Activated T-cell treated with anti-CD3 and anti-CD28 coated beads, Interleukin-2, amount 50 U/mL, for 48 hours (primary cell): Measurements from ENCODE around the gene TSEN2.
"Not testable (repeated sequence)": the region's sequence is repeated elsewhere in the genome, so short reads cannot be mapped to it uniquely, and the experiment has no call there.

Experiments
- DNase-seq, 2 experiments: peaks; one replicate each; pipeline ENCODE4 v3.0.0-alpha.2; 2020

Gene TSEN2

DNA sequence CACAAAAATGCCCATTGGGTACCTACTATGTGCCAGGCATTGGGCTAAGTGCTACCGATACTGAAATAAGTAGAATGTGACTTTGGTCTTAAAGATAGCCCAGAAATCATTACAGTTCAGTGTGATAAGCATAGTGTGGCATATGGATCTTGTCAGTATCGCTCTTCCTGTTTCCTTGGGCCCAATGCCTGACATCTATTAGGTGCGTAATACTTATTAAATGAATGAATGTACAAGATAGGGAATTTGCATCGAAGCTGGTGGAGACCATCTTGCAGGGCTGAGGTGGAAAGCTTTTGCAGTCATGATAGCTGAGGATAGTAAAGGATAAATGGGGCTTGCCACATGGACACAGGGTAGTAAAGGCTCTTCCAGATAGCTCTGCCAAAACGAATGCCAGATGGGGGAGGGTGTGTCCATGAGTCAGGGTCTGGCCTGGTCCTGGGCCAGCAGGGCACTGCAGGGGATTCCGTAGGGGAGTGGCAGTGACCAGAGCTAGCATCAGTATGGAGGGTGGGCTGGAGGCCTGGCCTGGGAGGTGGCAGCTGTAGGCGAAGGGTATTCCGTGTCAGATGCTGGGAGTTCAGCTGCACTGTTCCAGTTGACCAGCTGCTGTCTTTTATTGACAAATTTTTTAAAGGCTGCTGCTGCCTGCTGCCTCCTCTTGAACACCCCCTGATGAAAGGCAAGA is 23.5 kb downstream of the TSEN2 start:
- no peak for DNase-seq

DNA sequence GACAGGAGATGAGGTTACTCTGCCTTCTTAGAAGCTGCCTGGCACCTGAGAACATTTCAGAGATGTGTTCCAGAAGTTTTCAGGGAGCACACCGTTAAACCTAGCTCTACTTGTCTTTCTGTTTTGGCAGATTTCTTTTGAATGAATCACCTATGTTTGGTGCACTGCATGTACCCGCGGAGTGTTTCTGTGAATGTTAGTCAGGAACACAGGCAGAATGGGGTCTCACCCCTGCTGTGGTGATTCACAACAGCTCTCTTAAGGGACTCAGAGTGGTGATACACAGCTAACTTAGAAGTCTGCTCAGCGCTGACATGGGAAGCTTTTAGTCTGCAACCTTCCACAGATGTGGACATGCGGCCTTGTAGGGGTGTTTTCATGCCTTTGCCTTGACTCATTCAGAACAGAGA is 24.0 kb downstream of the TSEN2 start:
- DNase-seq = no peak

DNA sequence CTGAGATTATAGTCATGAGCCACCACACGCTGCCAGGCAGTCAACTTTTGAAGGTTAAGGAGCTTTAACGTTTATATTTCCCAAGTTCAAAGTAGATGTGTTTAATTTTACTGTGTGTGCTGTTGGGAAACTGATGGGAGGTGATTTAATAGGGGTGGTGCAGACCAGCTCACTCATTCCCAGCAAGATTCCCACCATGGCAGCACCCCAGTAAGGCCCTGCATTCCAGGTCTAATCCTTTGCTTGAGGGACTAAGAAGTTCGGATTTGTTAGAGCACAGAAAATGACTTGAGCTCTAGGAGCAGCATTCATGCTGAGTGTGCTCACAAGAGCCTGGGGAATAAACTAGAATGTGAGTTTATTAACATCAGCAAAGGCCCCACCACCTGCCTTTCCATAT is 25.2 kb downstream of the TSEN2 start:
- DNase-seq = no peak

DNA sequence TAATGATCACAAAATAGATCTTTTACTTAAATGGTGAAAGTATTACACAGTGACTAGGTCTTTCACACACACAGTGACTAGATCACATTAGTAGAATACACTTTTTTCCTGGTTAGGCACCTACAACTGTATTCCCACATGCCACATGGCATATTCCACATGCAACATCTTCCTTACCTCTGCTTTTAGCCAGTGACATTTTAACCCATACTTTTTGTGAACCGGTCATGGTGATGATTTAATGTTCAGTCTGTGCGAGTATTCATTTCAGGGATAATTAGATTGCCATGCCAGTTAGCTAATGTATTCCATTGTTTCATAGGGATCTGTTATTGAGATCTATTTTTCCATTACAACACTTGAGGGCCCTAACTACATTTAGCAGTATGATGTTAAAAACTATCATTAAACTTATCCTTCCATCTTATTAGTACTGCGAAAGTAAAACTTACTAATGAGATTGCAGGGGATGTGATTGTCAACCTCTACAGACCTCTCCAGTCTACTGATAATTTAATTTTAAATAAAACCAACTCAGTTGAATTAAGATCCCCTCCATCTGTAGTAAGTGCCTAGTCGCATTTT is 28.3 kb downstream of the TSEN2 start:
- DNase-seq = no peak

DNA sequence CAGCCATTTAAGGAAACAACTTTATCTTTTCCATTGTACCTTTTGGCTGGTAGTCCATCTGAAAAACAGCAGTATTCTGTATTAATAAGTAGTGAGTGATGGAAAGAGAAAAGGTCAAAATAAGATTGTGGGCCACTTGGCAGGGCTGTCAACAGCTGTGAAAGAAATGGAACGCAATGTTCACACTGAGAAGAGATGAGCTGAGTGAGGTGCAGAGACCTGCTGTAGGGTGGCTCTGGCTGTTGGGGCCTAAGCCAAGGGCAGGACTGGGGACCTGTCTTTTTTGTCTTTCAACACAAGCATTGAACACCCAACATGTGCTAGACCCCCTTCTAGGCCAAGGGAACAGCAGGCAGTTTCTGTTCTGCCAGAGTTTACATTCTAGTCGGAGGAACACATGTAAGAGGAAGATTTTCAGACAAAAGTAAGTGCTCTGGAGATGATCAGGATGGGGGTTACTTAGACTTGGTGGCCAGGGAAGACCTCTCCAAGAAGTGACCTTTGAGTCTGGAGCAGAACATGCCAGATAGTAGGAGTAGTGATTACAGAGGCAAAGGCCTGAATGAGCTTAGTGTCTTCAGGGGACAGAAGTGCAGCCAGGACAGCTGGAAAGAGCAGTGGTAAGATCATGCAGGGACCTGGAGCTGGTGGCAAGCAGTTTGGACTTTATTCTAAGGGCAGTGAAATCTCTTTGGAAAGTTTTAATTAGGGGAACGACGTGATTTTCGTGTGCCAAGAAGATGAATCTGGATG is 29.6 kb downstream of the TSEN2 start:
- no peak for DNase-seq

DNA sequence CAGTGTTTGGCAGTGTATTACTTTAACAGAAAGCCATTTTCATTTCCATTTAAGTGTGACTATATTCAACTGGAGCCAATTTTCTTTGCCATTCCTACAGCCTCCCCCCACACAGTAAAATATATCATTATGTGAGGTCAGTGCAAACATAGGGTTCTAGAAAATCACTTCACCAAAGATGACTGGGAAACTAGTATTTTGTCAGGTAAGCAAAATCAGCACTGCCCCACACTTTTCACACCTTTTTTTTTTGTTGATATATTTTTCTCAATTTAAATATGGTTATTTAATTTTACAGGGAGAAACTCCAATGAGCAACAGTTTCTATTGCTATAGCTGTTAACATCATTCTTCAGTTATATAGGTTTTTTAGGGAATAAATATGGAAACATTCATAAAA is 31.4 kb downstream of the TSEN2 start:
- DNase-seq = no peak

DNA sequence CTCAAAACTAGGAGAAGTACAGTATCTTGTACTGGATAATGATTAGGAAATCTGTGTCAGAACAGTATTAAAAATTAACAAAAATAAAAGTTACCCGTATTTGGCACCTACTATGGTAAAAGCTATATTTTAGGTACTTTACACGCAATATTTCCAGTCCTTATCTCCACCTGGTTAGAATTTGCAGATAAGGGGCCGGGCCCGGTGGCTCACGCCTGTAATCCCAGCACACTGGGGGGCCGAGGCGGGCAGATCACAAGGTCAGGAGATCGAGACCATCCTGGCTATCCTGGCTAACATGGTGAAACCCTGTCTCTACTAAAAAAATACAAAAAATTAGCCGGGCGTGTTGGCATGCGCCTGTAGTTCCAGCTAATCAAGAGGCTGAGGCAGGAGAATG is 32.6 kb downstream of the TSEN2 start:
- no peak for DNase-seq

DNA sequence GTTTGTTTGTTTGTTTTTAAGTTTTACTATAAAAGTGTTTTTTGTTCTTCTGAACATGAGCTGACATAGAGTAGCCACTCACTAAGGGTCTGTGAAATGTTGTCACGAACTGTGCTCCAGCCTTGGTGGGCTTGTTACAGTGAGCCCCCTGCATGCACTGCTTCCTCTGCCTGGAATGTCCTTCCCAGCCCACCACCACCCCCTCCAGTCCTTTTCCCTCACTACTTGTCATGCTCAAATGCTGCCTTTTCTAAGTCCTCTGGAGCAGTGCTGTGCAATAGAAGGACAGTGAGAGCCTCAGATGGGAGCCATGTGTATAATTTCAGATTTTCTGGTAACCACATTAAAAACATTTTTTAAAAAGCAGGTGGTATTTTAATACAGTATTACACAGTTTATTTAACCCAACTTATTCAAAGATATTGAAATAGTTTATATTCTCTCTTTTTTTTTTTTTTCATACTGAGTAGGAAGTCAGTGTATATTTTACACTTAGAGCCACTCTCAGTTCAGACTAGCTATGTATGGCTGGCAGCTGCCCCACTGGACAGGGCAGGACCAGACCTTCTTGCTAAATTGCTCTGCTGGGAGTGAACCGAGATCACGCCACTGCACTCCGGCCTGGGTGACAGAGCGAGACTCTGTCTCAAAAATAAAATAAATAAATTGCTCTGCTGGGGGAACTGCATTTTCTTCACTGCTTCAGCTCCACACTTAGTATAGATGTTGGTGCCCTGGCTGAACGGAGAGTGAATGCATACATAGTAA is 34.2 kb downstream of the TSEN2 start:
- no peak for DNase-seq

DNA sequence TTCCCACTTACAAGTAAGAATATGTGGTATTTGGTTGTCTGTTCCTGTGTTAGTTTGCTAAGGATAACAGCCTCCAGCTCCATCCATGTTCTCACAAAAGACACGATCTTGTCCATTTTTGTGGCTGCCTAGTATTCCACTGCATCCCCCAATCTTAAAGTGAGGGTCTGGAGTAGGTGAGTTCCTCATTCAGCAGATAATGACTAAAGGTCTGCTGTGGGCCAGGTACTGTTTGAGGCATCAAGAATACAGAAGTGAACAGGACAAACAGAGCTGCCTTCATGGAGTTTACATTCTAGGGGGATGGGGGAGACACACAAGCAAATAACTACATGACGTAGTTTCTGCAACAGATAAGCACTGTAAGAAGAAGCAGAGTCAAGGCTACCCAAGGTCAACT is 36.7 kb downstream of the TSEN2 start:
- DNase-seq = no peak

DNA sequence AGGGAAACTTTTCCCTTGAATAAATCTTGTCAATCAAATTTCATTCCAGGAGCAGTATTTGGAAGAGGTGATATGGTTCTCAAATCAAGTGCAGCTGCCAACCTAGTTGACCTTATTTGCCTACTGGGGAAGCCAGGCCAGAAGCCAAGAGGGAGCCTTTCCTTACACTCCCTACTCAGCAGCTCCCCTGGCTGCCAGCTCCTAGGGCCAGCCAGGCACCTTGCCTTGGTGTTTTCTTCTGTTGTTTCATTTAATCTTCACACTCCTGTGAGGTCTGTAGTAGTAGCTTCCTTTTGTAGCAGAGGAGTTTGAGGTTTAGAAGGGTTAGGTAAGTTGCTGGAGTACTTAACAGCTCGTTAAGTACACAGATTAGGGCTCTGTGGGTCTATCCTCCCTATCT is 38.4 kb downstream of the TSEN2 start:
- DNase-seq = no peak

DNA sequence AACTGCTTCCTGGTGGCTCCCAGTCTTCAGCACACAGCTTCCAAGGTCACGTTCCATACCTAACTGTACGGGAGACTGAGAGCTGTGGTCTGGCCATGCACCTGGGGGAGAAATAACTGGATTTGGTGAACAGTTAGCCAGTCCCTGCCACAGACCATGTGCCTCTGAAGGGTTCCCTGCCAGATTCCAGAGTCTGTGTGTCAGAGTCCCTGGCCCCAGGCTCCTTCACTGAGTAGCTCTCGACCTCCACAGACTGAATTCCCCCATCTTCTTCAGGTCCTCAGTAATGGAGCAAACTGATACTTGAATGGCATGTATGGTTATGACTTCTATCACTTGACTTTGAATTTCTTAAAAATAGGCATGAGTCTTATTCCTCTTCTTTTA is 43.5 kb downstream of the TSEN2 start:
- DNase-seq = no peak

DNA sequence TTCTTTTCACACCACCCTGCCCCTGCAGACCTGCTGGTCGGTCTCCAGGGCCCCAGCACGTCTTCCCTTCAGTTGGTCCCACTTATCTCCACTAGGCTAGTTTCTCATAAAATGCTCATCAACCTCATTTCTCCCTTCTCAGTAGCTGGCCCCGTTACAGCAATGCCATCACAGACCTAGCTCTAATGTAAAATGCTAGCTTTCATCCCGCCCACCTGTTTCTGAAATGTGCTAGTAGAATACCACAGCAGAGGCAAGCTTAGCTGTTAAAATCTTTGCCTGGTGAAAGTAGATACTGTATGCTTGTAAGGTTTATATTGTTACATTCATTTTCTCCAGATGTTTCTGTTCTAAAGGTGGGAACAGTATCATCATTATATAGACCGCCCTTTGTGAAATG is 47.9 kb downstream of the TSEN2 start:
- DNase-seq = no peak

DNA sequence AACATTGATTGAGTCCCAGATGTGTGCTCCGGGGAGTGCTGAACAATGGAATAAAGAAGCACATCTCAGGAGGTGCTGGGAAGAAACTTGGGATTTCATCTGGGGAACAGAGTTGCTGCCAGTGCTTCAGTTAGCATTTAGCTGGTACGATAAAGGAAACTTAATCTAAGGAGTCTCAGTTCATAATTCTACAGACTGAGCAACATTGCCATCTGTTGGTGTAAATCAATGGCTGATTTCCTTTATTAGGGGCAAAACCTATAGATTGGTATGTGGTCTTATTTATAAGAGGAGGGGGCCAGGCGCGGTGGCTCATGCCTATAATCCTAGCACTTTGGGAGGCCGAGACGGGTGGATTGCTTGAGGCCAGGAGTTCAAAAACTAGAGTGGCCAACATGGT is 52.1 kb downstream of the TSEN2 start:
- no peak for DNase-seq

DNA sequence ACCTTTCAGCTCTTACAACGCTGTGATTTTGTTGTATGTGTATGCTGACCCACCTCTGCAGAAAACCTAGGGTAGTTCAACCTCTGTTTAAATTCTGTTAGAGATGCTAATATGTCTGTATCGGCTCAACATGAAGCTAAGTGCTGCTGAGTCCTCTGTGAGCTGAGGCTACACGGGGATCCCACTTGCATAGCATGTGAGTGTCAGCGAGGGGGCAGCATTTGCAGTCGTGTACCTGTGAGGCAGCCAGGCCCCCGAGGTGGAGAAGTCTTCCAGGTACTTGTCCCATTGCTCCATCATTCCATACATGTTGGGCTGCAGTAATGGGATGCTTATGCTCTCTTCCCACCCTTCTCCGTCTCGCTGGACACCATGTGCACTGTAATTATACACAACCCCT is 57.3 kb downstream of the TSEN2 start:
- no peak for DNase-seq

DNA sequence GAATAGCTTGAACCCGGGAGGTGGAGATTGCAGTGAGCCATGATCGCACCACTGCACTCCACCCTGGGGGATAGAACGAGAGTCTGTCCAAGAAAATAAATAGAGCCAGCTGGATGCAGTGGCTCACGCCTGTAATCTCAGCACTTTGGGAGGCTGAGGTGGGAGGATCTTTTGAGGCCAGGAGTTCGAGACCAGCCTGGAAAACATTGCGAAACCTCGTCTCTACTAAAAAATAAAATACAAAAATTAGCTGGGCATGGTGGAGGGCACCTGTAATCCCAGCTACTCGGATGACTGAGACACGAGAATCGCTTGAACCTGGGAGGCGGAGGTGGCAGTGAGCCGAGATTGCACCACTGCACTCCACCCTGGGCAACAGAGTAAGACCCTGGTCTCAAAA is 59.2 kb downstream of the TSEN2 start:
- DNase-seq = not testable (repeated sequence)

DNA sequence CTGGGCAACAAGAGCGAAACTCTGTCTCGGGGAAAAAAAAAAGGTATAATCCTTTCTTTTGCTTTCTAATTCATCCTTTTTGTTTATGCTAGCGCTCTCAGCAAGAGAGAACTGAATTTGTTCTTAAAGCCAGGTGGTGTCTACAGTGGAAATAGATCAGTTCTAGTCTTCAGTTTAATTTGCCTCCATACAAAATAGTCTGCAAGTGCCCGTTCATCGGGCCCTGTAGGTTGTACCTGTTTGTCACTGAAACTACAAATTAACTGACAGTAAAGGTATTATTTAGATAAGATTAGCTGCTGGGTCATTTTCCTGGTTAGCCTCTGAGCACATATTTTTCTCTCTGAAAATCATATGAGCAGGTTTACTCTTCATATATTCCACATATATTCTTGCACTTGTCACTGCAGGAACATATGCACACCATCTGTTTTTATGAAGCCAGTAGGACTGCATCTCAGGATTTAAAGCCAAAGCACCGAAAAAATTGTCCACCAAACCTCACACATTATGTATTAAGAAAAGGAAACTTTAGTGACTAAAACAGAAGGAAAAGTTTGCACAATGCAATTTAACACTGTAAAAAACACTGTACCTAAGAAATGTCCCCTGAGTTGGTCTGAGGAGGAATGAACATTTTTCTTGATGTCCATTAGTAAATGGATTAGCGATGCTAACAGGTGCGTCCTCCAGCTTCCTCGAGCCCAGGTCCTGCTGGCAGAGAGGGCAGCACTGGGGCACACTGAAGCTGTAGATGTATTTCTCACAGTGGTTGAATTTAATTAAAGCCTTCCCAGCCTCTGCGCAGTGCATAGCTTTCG is 60.6 kb downstream of the TSEN2 start:
- DNase-seq = no peak

DNA sequence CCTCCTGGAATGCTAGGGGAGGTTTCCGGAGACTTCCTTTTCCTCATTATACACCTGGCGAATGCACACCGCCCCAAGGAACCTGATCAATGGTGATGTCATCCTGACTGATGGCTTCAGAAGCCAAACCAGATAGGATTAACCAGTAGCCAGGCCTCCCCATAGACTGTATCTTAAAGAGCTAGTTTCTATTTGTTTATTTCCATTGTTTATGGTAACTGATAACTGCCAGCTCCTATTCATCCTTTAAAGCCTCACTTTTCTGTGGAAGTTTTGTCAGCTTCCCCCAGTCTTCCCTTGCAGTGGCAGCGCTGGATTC is 61.2 kb downstream of the TSEN2 start, which contains the start of gene MKRN2OS:
MKRN2OS (minus strand) TSS at position 27 of the 319 bp plus-strand sequence. CDS start 35 bp downstream, outside the sequence.
- DNase-seq = no peak

DNA sequence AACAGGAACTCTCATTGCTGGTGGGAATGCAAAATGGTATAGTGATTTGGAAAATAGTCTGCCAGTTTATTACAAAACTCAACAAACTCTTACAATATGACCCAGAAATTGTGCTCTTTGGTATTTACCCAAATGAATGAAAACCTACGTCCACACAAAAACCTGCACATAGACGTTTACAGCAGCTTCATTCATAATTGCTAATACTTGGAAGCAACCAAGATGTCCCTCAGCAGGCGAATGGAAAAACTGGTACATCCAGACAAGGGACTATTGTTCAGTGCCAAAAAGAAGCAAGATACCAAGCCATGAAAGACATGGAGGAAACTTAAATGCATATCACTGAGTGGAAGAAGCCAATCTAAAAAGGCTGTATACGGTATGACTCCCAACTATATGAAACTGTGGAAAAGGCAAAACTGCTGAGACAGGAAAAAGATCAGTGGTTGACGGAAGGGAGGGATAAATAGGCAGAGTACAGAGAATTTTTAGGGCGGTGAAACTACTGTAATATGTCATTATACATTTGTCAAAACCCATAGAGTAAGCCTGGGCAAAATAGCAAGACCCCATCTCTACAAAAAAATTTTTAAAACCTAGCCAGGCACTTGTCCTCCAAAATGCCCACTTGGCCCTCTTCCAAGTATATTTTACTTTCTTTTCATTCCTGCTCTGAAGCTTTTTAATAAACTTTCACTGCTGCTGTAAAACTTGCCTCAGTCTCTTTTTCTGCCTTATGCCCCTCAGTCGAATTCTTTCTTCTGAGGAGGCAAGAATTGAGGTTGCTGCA is 65.9 kb downstream of the TSEN2 start:
- no peak for DNase-seq

DNA sequence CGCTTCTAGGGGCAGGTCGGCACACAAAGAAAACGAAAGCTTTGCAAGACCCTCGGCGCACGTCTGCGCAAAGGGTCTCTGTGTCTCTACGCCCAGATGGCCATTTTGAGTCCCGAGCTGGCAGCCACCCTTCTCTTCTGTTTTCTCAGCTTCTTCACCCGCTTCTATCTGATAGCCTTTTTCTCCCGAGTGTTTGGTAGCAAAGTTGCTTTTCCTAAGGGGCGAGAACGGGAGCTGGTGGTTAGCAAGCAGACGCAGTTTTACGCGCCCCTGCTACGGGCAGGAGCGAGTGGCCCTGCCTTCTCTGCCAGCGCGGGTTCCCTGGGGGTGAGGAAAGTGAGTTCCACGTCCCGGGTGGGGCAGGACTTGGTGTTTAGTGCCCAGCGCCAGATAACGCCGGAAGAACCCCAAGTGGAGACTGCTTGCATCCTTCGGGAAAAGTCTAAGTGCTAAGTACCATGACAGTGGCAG is 69.7 kb downstream of the TSEN2 start:
- peak; percentile 46 for DNase-seq

DNA sequence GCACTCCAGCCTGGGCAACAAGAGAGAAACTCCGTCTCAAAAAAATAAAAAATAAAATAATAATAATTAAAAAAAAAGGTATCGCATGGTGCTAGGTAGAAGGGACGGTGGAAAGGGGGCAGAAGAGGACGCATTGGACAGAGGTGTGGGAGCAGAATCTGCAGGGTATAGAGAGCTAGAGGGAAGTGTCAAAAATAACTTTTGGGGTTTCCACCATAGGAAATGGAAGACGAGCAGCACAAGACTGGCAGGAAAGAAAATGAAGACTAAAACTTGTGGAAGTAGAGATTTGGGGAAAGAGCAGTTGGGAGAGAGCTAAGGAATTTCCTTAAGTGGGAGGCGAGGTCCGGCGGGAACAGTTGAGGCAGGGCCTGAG is 72.0 kb downstream of the TSEN2 start:
- no peak for DNase-seq

DNA sequence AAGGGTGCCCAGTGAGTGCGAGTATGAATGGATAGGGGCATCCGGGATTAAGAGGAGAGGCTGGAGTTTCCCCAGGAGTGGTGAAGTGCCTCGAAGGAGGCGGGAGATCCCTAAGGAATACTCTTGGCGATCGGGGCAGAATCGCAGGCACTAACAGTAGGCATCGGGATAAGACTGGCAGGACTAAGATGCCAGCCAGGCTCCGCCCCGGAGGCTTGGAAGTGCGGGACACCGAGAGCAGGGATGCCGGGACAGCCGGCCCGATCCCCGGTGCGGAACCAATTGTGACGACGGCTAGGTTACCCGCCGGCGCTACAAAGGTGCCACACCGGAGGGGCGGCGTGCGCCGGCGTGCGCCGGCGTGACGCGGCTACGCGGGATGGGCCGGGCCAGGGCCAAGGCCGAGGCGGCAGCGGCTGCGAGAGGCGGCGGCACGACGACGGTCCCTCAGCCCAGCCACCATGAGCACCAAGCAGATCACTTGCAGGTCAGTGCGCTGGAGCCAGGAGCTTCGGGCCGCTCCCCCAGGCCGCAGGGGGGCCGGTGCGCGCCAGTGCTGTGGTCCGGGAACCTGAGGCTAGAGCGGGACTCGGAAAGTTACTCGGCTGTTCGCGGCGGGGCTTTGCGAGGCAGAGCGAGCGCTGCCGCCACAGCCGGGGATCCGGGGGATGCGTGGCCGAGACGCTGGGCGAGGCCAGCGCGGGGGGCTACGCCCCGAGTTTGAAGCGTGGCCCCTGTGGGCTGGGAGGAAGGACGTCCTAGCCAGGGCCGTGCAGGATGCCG is 72.6 kb downstream of the TSEN2 start, which contains the start of gene MKRN2:
MKRN2 (plus strand) TSS at position 398 of the 783 bp plus-strand sequence; CDS start at position 462, 64 bp downstream.
- peak; percentile 93 to 94 for DNase-seq
